ENCODE measurements around the gene RAD51D. TPM values are rescaled to one million over a fixed set of nuclear protein-coding genes. Genes with fewer than 3 reads are reported as not detected.
"Not testable (repeated sequence)": the region's sequence is repeated elsewhere in the genome, so short reads cannot be mapped to it uniquely, and the experiment has no call there.

RAD51D gene
- total RNA-seq, 1 experiment from 2014 or later = 12.1 TPM

GRCh38 chr17:35152421-35153140, 32.9 kb upstream of the RAD51D start:
- H3K4me3 ChIP-seq (ENCODE audit: low read depth, low read length, poor library complexity, severe bottlenecking) = no peak overlapping the region
- BruUV-seq (replicated peaks) = no TSS peak
- TF ChIP-seq EZH2 (IDR thresholded peaks at IDR 0.05; ENCODE audit: borderline replicate concordance, low read depth, low read length, poor library complexity, severe bottlenecking) = no peak
- TF ChIP-seq, protein P1, sequence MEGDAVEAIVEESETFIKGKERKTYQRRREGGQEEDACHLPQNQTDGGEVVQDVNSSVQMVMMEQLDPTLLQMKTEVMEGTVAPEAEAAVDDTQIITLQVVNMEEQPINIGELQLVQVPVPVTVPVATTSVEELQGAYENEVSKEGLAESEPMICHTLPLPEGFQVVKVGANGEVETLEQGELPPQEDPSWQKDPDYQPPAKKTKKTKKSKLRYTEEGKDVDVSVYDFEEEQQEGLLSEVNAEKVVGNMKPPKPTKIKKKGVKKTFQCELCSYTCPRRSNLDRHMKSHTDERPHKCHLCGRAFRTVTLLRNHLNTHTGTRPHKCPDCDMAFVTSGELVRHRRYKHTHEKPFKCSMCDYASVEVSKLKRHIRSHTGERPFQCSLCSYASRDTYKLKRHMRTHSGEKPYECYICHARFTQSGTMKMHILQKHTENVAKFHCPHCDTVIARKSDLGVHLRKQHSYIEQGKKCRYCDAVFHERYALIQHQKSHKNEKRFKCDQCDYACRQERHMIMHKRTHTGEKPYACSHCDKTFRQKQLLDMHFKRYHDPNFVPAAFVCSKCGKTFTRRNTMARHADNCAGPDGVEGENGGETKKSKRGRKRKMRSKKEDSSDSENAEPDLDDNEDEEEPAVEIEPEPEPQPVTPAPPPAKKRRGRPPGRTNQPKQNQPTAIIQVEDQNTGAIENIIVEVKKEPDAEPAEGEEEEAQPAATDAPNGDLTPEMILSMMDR (conservative IDR thresholded peaks at IDR 0.05; ENCODE audit: low read depth, low read length) = no peak
- H3K27ac ChIP-seq (ENCODE audit: low read depth, low read length, poor library complexity, severe bottlenecking) = no peak overlapping the region
- no peaks in the 10 kb centered on the region for H3K27me3 ChIP-seq (replicated peaks; ENCODE audit: insufficient read depth, low read depth, low read length, poor library complexity)
- no peak for DNase-seq (ENCODE audit: low spot score)
- no peaks in the 10 kb centered on the region for H3K9me3 ChIP-seq (ENCODE audit: low read depth, low read length, poor library complexity, severe bottlenecking)
- CTCF ChIA-PET = no interaction called here
- H3K36me3 ChIP-seq (ENCODE audit: insufficient read depth, low read length, poor library complexity, severe bottlenecking) = no peaks in the 10 kb centered on the region
- POLR2A ChIA-PET (ENCODE audit: low non-redundant PET) = interaction anchor here (0.6 kb wide), 1 partner anchor 37 kb away, joined by 4 read pairs; no protein-coding TSS in a partner anchor
- intact Hi-C loops (cut with micrococcal nuclease; ENCODE audit: unreplicated experiment) = no loop called here
- H3K4me1 ChIP-seq (ENCODE audit: insufficient read depth, low read length, poor library complexity, severe bottlenecking) = no peaks in the 10 kb centered on the region

GRCh38 chr17:35151080-35151479, 31.4 kb upstream of the RAD51D start:
- H3K36me3 ChIP-seq (ENCODE audit: insufficient read depth, low read length, poor library complexity, severe bottlenecking); H3K4me1 ChIP-seq (ENCODE audit: insufficient read depth, low read length, poor library complexity, severe bottlenecking); CTCF ChIA-PET; POLR2A ChIA-PET (ENCODE audit: low non-redundant PET); DNase-seq (ENCODE audit: low spot score); H3K27me3 ChIP-seq (replicated peaks; ENCODE audit: insufficient read depth, low read depth, low read length, poor library complexity); H3K4me3 ChIP-seq (ENCODE audit: low read depth, low read length, poor library complexity, severe bottlenecking); BruUV-seq (replicated peaks); intact Hi-C loops (cut with micrococcal nuclease; ENCODE audit: unreplicated experiment); H3K9me3 ChIP-seq (ENCODE audit: low read depth, low read length, poor library complexity, severe bottlenecking); H3K27ac ChIP-seq (ENCODE audit: low read depth, low read length, poor library complexity, severe bottlenecking): not testable (repeated sequence)

DNA sequence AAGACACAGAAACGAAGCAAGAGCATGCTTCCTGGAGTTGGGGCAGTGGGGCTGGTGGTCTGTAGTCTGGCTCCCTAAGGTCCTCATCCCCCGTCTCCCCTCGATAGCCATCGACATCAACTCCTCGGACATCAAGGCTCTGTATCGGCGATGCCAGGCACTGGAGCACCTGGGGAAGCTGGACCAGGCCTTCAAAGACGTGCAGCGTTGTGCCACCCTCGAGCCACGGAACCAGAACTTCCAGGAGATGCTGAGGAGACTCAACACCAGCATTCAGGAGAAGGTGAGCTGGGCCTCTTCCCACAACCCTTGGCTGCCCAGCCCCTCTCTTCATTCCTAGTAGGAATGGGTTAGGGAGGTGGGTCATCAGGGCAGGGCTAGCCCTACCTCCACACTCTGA, 30.3 kb upstream of the RAD51D start:
- H3K27ac ChIP-seq (ENCODE audit: low read depth, low read length, poor library complexity, severe bottlenecking) = no peak overlapping the region
- CTCF ChIA-PET = no interaction called here
- no peaks in the 10 kb centered on the region for H3K36me3 ChIP-seq (ENCODE audit: insufficient read depth, low read length, poor library complexity, severe bottlenecking)
- no TSS peak for BruUV-seq (replicated peaks)
- H3K27me3 ChIP-seq (replicated peaks; ENCODE audit: insufficient read depth, low read depth, low read length, poor library complexity) = no peaks in the 10 kb centered on the region
- no peak overlapping the region for H3K4me3 ChIP-seq (ENCODE audit: low read depth, low read length, poor library complexity, severe bottlenecking)
- POLR2A ChIA-PET (ENCODE audit: low non-redundant PET) = no interaction called here
- no peak for TF ChIP-seq EZH2 (IDR thresholded peaks at IDR 0.05; ENCODE audit: borderline replicate concordance, low read depth, low read length, poor library complexity, severe bottlenecking)
- TF ChIP-seq, protein P1 (conservative IDR thresholded peaks at IDR 0.05; ENCODE audit: low read depth, low read length) = no peak
- no peak for DNase-seq (ENCODE audit: low spot score)
- no peaks in the 10 kb centered on the region for H3K4me1 ChIP-seq (ENCODE audit: insufficient read depth, low read length, poor library complexity, severe bottlenecking)
- intact Hi-C loops (cut with micrococcal nuclease; ENCODE audit: unreplicated experiment) = no loop called here
- H3K9me3 ChIP-seq (ENCODE audit: low read depth, low read length, poor library complexity, severe bottlenecking) = no peaks in the 10 kb centered on the region

DNA sequence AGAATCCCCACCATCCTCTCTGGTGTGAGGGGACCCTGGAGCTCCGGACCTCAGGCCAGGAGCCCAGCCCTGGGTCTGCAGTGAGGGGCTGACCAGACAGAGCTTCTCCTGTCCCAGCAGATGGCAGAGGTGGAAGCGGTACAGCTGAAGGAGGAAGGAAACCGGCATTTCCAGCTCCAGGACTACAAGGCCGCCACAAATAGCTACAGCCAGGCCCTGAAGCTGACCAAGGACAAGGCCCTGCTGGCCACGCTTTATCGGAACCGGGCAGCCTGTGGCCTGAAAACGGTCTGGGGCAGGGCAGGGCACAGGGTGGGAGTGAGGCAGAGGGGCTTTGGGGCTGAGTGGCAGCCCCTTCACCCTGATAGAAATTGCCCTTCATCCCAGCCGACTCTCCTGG, 28.5 kb upstream of the RAD51D start:
- ChIA-PET CTCF (no interaction called here), POLR2A (ENCODE audit: low non-redundant PET) (no interaction called here)
- H3K4me3 ChIP-seq (ENCODE audit: low read depth, low read length, poor library complexity, severe bottlenecking) = no peak overlapping the region
- no peaks in the 10 kb centered on the region for H3K36me3 ChIP-seq (ENCODE audit: insufficient read depth, low read length, poor library complexity, severe bottlenecking)
- BruUV-seq (replicated peaks) = no TSS peak
- H3K9me3 ChIP-seq (ENCODE audit: low read depth, low read length, poor library complexity, severe bottlenecking) = no peaks in the 10 kb centered on the region
- TF ChIP-seq, protein P1 (conservative IDR thresholded peaks at IDR 0.05; ENCODE audit: low read depth, low read length) = no peak
- DNase-seq (ENCODE audit: low spot score) = no peak
- intact Hi-C loops (cut with micrococcal nuclease; ENCODE audit: unreplicated experiment) = no loop called here
- no peaks in the 10 kb centered on the region for H3K4me1 ChIP-seq (ENCODE audit: insufficient read depth, low read length, poor library complexity, severe bottlenecking)
- no peak overlapping the region for H3K27ac ChIP-seq (ENCODE audit: low read depth, low read length, poor library complexity, severe bottlenecking)
- no peaks in the 10 kb centered on the region for H3K27me3 ChIP-seq (replicated peaks; ENCODE audit: insufficient read depth, low read depth, low read length, poor library complexity)

Data from A673 (cell line).